Activated effector memory CD4-positive, alpha-beta T cell treated with anti-CD3 and anti-CD28 coated beads, Interleukin-2, amount 50 U/mL, for 16 hours (primary cell): ENCODE measurements around the gene RPL29.

ENCODE experiments used
- DNase-seq: peaks from one replicate; pipeline ENCODE4 v3.0.0-alpha.2; 2020

Gene RPL29

GRCh38 chr3:51980253-51980652 lies 15.4 kb downstream of the RPL29 start:
- no peak for DNase-seq

- DNase-seq, result no peak
These were observed 17.6 kb downstream of the RPL29 start for GRCh38 chr3:51978143-51978502.

- peak; percentile 76 for DNase-seq
These were observed 18.1 kb downstream of the RPL29 start for GRCh38 chr3:51977446-51978142.

- peak; percentile 72 for DNase-seq
These were observed 19.7 kb downstream of the RPL29 start for GRCh38 chr3:51975852-51976549.

GRCh38 chr3:51974963-51975851 lies 20.5 kb downstream of the RPL29 start, which contains the start of gene ABHD14A:
Gene ABHD14A, plus strand, starts transcription at chr3:51975064. Its CDS starts 72 bp downstream, at chr3:51975136.
- DNase-seq, result peak; percentile 91

- DNase-seq, result no peak
These were observed 21.3 kb downstream of the RPL29 start for GRCh38 chr3:51974277-51974962.

- DNase-seq, result no peak
These were observed 24.3 kb downstream of the RPL29 start for GRCh38 chr3:51971350-51971749.

- no peak for DNase-seq
These were observed 24.9 kb downstream of the RPL29 start for GRCh38 chr3:51970606-51971300.

- DNase-seq, result no peak
These were observed 25.9 kb downstream of the RPL29 start for GRCh38 chr3:51969841-51970240.

GRCh38 chr3:51968883-51969678 lies 26.6 kb downstream of the RPL29 start:
- DNase-seq, result no peak

- DNase-seq, result no peak
These were observed 27.4 kb downstream of the RPL29 start for GRCh38 chr3:51968170-51968775.

- DNase-seq, result peak; percentile 79
These were observed 28.1 kb downstream of the RPL29 start, which contains the start of gene PCBP4 for GRCh38 chr3:51967384-51968169. Gene PCBP4, minus strand, starts transcription at chr3:51967454. Its CDS starts 6,214 bp downstream, at chr3:51961240.

GRCh38 chr3:51966922-51967383 lies 28.7 kb downstream of the RPL29 start:
- DNase-seq, result no peak

GRCh38 chr3:51966486-51966885 lies 29.2 kb downstream of the RPL29 start:
- no peak for DNase-seq

GRCh38 chr3:51966016-51966415 lies 29.7 kb downstream of the RPL29 start:
- DNase-seq, result no peak

- no peak for DNase-seq
These were observed 31.2 kb downstream of the RPL29 start for GRCh38 chr3:51964521-51964920.

- no peak for DNase-seq
These were observed 31.7 kb downstream of the RPL29 start for GRCh38 chr3:51963951-51964451.

- DNase-seq, result no peak
These were observed 32.7 kb downstream of the RPL29 start for GRCh38 chr3:51962854-51963530.
